Measurements from ENCODE around the gene RRP7A.
"Not testable (repeated sequence)": the region's sequence is repeated elsewhere in the genome, so short reads cannot be mapped to it uniquely, and the experiment has no call there.

The RRP7A gene

DNA sequence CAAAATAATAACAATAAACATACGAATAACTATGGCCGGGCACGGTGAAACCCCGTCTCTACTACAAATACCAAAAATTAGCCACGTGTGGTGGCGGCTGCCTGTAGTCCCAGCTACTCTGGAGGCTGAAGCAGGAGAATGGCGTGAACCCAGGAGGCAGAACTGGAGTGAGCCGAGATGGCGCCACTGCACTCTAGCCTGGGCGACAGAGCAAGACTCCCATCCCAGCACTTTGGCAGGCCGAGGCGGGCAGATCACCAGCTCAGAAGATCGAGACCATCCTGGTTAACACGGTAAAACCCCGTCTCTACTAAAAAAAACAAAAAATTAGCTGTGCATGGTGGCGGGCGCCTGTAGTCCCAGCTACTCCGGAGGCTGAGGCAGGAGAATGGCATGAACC, 17.0 kb upstream of the RRP7A start:
- in situ Hi-C loops (cut with MboI; ENCODE audit: low sequenced_read_pairs), result not testable (repeated sequence)

GRCh38 chr22:42536166-42536565, 16.6 kb upstream of the RRP7A start:
- in situ Hi-C loops (cut with MboI; ENCODE audit: low sequenced_read_pairs), result no loop called here

GRCh38 chr22:42535082-42535731, 15.6 kb upstream of the RRP7A start:
- in situ Hi-C loops (cut with MboI; ENCODE audit: low sequenced_read_pairs), result not testable (repeated sequence)

DNA sequence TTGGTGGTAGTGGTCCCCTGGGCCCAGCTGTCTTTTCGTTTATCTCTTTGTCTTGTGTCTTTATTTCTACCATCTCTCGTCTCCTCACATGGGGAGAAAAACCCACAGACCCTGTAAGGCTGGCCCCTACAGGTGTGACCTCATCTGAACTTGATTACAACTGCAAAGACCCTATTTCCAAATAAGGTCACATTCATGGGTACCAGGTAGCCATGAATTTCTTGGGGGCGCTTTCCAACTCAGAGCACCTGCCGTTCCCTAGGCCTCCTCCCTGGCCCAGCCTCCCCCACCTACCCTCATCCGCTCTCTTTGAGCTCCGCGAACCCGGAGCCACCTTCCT, 14.0 kb upstream of the RRP7A start:
- in situ Hi-C loops (cut with MboI; ENCODE audit: low sequenced_read_pairs), result no loop called here

- in situ Hi-C loops (cut with MboI; ENCODE audit: low sequenced_read_pairs), result not testable (repeated sequence)
Measured at GRCh38 chr22:42531401-42532084, 11.9 kb upstream of the RRP7A start.

DNA sequence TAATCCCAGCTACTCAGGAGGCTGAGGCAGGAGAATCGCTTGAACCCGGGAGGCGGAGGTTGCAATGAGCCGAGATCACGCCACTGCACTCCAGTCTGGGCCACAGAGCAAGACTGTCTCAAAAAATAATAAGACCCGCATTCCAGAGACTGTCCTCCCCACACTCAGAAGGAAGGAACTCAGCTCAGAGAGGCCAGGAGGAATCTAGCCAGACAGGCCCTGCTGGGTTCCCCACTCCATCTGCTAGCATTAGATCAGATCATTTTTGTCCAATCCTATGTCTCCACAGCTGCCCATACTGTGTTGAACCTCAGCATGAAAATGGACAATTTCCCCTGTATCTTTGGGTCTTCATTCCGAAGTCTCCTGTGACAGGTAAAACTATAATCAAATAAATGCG, 9.8 kb upstream of the RRP7A start:
- in situ Hi-C loops (cut with MboI; ENCODE audit: low sequenced_read_pairs), result not testable (repeated sequence)

DNA sequence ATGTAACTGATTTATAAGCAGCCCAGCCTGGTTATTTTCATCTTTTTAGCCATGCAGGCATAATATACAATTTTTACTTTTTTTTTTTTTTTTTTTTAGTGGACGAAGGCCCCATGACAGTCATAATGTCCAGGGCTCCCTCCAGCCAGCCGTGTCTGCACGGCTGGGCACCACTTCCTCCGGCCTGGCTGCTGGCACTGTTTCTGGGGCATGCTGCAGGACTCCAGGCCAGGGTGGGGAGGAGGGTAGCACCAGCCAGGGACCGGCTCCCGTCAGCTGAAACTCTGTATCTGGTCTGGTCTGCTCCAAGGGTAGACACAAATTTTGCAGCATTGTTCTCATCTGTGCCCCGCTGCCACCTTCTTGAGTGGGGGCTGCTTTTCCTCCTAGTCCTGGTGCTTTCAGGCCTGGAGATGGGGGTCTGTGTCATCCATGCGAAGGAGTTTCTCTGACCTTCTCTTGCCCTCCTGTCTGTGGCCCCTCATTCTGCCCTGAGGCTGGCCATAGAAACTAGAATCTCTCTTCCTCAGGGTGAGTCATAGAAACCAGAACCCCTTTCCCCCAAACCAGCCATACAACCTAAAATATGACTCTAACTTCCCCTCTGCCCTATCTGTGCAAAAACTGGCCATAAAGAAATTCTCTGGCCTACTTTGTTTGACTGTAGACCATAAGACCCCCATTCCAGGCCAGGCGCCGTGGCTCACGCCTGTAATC, 9.2 kb upstream of the RRP7A start:
- in situ Hi-C loops (cut with MboI; ENCODE audit: low sequenced_read_pairs), result no loop called here

- in situ Hi-C loops (cut with MboI; ENCODE audit: low sequenced_read_pairs), result no loop called here
Measured at GRCh38 chr22:42522546-42522945, 3.0 kb upstream of the RRP7A start.

DNA sequence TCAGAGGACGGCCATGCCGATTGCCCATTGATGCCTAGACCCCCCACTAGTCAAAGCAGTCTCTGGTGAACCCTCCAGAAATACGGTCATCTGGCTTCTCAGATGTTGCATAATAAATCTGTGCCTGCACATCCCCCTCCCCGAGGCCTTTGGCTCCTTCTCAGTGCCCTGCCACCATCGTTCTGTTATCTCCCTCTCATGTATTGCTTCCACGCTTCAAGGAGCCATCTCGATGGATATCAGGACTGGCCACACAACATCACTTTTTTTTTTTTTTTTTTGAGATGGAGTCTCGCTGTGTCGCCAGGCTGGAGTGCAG, 1.6 kb upstream of the RRP7A start:
- in situ Hi-C loops (cut with MboI; ENCODE audit: low sequenced_read_pairs), result no loop called here

GRCh38 chr22:42518638-42519524, 715 bp downstream of the RRP7A start:
- in situ Hi-C loops (cut with MboI; ENCODE audit: low sequenced_read_pairs), result not testable (repeated sequence)

DNA sequence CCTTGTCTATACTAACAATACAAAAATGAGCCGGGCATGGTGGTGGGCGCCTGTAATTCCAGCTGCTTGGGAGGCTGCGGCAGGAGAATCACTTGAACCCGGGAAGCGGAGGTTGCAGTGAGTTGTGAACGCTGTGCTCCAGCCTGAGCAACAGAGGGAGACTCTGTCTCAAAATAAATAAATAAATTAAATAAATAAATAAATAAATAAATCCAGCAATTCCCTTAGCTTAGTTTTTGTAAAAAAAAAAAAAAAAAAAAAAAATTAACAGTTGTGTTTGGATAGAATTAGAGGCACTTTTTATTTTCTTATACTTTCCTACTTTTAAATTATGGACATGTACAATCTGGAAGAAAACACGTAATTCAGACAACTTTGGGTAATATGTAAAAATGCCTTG, 2.5 kb downstream of the RRP7A start:
- in situ Hi-C loops (cut with MboI; ENCODE audit: low sequenced_read_pairs), result not testable (repeated sequence)

DNA sequence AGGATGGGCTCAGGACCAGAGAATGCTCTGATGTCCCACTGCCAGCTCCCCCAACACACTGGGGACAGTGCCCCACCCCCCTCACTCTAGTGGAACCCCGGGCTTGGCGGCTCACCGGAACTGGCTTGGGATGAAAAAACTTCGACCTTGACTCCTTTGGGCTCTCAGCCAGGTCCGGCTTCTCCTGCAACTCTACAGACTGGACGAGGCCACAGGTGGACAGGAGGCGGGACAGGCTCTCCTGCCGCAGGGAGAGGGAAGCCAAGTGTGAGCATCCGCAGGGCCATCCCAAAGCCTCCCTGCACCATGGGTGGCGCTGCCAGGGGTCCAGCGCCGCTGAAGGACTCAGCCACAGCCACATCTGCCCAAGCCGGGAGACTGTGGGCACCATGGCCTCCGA, 3.7 kb downstream of the RRP7A start:
- in situ Hi-C loops (cut with MboI; ENCODE audit: low sequenced_read_pairs), result no loop called here

DNA sequence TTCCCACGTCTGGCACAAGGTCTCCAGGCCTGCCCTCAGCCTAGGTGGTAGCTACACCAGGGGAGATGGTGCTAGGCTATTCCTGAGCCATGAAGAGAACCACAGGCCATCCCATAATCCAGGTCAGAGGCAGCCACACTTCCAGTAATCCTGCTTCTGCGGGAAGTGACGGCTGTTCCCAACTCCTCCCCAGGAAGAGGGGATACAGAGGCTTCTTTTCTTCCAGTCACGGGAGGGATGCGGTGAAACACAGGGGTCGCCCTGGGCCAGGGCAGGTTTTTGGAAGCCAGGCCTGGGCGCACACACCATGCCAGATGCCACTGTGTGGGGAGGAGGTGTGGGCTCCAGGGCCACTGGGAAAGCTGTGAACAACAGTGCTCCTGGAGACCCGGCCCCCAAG, 4.3 kb downstream of the RRP7A start:
- in situ Hi-C loops (cut with MboI; ENCODE audit: low sequenced_read_pairs), result not testable (repeated sequence)

- in situ Hi-C loops (cut with MboI; ENCODE audit: low sequenced_read_pairs), result not testable (repeated sequence)
Measured at GRCh38 chr22:42514331-42514730, 5.3 kb downstream of the RRP7A start.

GRCh38 chr22:42512273-42512990, 7.2 kb downstream of the RRP7A start:
- in situ Hi-C loops (cut with MboI; ENCODE audit: low sequenced_read_pairs), result not testable (repeated sequence)

DNA sequence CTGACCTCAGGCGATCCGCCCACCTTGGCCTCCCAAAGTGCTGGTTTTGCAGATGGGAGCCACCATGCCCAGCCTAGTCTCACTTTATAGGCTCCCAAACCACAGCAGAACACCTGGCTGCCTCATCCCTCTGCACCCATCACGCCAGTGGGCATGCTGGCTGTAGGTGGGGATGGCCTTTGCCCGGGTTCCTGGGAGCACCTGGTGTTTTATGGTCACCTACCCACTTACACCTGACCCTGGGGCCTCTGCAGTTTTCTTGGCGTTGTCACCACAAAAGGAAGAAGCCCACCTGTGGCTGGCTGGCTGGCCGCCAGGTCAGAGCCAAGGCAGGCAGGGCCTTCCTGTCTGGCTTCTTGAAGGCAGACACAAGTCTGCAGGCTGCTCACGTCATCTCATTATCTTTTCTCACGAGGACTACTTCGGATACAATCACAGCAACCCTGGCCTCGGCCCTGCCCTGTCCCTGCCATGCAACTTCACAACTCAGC, 8.2 kb downstream of the RRP7A start:
- in situ Hi-C loops (cut with MboI; ENCODE audit: low sequenced_read_pairs), result no loop called here

GRCh38 chr22:42509548-42509947, 10.0 kb downstream of the RRP7A start:
- in situ Hi-C loops (cut with MboI; ENCODE audit: low sequenced_read_pairs), result no loop called here

DNA sequence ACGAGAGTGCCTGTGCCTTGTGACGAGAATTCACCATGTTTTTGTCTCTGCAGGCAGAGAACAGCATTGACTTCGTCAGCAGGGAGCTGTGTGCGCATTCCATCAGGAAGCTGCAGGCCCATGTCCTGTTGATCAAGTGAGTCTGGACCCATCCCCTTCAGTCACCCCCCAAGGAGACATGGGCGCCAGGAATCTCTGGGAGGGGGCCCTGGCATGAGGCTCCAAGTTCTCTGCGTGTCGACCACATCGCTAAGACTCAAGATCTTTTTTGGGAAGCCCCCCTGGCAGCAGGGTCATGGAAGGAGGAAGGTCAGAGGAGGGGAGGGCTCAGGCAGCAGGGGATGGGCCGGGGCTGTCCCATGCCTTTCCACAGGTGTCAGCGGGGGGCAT, 10.6 kb downstream of the RRP7A start:
- in situ Hi-C loops (cut with MboI; ENCODE audit: low sequenced_read_pairs), result not testable (repeated sequence)

GRCh38 chr22:42508327-42508974, 11.1 kb downstream of the RRP7A start:
- in situ Hi-C loops (cut with MboI; ENCODE audit: low sequenced_read_pairs), result not testable (repeated sequence)

DNA sequence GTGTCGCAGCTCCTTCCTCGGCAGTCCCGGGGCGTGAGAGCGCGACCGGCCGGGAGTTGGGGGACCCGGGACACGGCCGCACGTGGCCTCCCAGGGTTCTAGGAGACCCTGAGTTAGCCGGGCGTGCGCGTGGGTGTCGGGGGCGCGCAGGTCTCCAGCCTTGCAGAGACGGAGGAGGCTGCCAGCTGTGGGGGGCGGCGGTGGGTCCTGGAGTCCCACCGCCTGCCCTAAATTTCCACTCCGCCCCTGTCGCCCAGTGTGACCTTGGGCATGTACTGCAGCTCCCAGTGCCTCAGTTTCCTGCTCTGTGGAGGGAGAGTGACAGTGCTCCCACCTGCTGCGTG, 18.8 kb downstream of the RRP7A start:
- in situ Hi-C loops (cut with MboI; ENCODE audit: low sequenced_read_pairs), result no loop called here

Measured in HL-60/S4 treated with phorbol 12-myristate 13-acetate at 8.2 ng/mL for 4 days and 3 days (cell line).